HG03280 (cell line): ENCODE data around the gene SSBP4.

Source experiments
- ATAC-seq: cut with Tn5 transposase; IDR thresholded peaks from one replicate; pipeline ENCODE4 v1.9.1; 2021; ENCODE audit warnings: mild to moderate bottlenecking, moderate library complexity; ENCODE audit not compliant: unreplicated experiment

The SSBP4 gene

DNA sequence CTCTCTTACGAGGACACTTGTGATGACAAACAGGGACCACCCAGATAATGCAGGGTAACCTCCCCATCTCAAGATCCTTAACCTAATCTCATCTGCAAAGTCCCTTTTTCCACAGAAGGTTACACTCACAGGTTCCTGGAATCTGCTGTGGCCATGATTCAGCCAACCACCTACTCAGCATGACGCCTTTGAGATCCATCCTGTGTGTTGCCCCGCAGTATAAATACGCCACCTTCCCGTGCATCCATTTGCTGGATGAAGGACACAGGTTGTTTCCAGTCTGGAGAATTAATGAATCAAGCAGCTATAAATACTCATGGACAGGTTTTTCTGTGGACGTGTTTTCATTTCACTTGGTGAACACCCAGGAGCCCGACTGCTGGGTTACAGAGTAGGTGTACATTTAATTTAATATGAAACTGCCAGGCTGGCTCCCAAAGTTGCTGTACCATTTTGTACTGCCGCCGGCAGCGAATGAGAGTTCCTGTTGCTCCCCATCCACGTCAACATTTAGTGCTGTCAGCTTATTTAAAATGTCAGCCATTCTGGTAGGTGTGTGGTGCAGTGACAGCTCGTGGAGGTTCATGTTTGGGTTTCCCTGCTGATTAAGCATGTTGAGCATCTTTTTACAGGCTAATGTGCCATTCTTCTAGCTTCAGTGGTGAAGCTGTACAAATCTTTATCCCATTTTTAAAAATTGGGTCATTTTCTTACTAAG, 62.5 kb downstream of the SSBP4 start:
- no peak for ATAC-seq

DNA sequence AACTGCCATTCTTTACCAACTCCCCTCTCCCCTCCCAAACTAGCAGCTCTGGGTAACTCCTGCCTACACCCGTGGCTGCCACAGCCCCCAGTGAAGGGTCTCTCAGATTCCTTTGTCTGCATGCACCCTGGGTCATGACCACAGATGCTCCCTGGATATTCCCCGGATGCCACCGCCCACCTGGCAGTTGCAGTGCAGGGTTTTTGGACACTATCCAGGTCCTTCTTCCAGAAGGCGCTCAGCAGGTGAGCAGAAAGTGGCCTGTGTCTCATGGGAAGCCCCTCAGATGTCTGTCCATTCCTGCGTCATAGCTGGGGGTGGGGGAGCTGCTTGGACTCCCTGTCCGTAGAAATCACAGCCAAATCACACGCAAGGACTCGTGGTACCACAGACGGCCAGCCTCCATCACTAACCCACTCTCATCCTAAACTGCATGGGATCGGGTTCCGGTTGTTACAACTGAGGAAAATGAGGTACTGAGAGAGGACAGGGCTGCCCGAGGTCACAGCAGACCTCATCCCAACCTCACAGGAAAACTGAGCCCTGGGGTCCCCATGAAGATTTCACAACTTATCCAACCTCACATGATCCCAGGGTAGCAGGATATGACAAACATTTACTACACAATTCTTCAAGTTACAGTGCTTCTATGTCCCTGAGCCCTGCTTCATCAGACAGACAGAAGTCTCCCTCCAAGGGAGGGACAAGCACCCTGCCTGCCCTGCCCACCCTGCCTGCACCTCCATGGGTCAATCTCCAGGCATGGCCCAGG, 64.1 kb downstream of the SSBP4 start:
- no peak for ATAC-seq
